ENCODE results near the gene GPR148.

The GPR148 gene

DNA sequence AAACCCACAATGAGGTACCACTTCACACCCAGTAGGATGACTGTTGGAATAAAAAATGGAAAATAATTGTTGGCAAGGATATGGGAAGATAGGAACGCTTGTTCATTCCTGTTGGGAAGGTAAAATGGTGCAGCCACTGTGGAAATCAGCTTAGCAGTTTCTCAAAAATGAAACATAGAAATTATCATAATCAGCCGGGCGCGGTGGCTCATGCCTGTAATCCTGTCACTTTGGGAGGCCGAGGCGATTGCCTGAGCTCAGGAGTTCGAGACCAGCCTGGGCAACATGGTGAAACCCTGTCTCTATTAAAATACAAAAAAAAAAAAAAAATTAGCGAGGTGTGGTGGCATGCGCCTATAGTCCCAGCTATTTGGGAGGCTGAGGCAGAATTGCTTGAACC lies 49.9 kb downstream of the GPR148 start:
- DNase-seq = no peak

All from stimulated activated CD8-positive, alpha-beta memory T cell treated with anti-CD3 and anti-CD28 coated beads, Interleukin-4, amount 100 ng/mL, for 48 hours (primary cell).